GM23338 (cell line): Measurements from ENCODE around the gene ACVR2A. TPM values are rescaled to one million over a fixed set of nuclear protein-coding genes. Genes with fewer than 3 reads are reported as not detected.

Experiments used
- ATAC-seq: fragments of 200-7000 bp; cut with Tn5 transposase; 3 replicates; pipeline ENCODE4 v1.9.1; 2020
- DNase-seq: peaks from one replicate; pipeline ENCODE4 v3.0.0-alpha.2; 2015; ENCODE audit warnings: low spot score
- H2AFZ ChIP-seq: fragments of 200-600 bp; sonication (generic); 2 replicates; pipeline ENCODE4 v1.8.0; 2016; ENCODE audit warnings: antibody characterized with exemption, mild to moderate bottlenecking, moderate library complexity
- H3F3A ChIP-seq: fragments of 200-600 bp; sonication (generic); replicated peaks from 2 replicates; pipeline ENCODE4 v1.8.0; 2017; ENCODE audit warnings: antibody characterized with exemption, mixed run types, low read depth
- H3K27ac ChIP-seq: fragments of 200-600 bp; sonication (generic); 2 replicates; pipeline ENCODE4 v1.6.1; 2016; ENCODE audit warnings: low read depth
- H3K27me3 ChIP-seq: fragments of 200-600 bp; sonication (generic); 2 replicates; pipeline ENCODE4 v1.8.0; 2016; ENCODE audit warnings: mild to moderate bottlenecking, mixed run types, moderate library complexity; ENCODE audit not compliant: insufficient read depth
- H3K36me3 ChIP-seq: fragments of 200-600 bp; sonication (generic); 2 replicates; pipeline ENCODE4 v1.8.0; 2016; ENCODE audit warnings: mild to moderate bottlenecking; ENCODE audit not compliant: insufficient read depth
- H3K4me1 ChIP-seq: fragments of 200-600 bp; sonication (generic); 2 replicates; pipeline ENCODE4 v1.8.0; 2016; ENCODE audit warnings: mild to moderate bottlenecking, moderate library complexity; ENCODE audit not compliant: insufficient read depth
- H3K4me2 ChIP-seq: fragments of 200-600 bp; sonication (generic); 2 replicates; pipeline ENCODE4 v1.7.1; 2017; ENCODE audit warnings: mixed run types
- H3K4me3 ChIP-seq: fragments of 200-600 bp; sonication (generic); 2 replicates; pipeline ENCODE4 v1.6.1; 2016; ENCODE audit warnings: mixed run types
- H3K79me2 ChIP-seq: fragments of 200-600 bp; sonication (generic); replicated peaks from 2 replicates; pipeline ENCODE4 v1.8.0; 2017; ENCODE audit warnings: mild to moderate bottlenecking; ENCODE audit not compliant: insufficient read depth
- H3K9me2 ChIP-seq: fragments of 200-600 bp; sonication (generic); 2 replicates; pipeline ENCODE4 v1.8.0; 2017; ENCODE audit not compliant: insufficient read depth
- H4K20me1 ChIP-seq: fragments of 200-600 bp; sonication (generic); replicated peaks from 2 replicates; pipeline ENCODE4 v1.8.0; 2017; ENCODE audit warnings: mild to moderate bottlenecking; ENCODE audit not compliant: insufficient read depth
- H3K27ac Mint-ChIP-seq: 2 replicates; pipeline ENCODE4 v1.8.0; 2020; ENCODE audit warnings: inconsistent platforms, mild to moderate bottlenecking, moderate library complexity, mixed read lengths
- H3K27me3 Mint-ChIP-seq: 3 replicates; pipeline ENCODE4 v1.8.0; 2022; ENCODE audit warnings: low read depth, mild to moderate bottlenecking, moderate library complexity, mixed read lengths, inconsistent platforms; ENCODE audit not compliant: insufficient read depth, poor library complexity
- H3K36me3 Mint-ChIP-seq: 3 replicates; pipeline ENCODE4 v1.8.0; 2021; ENCODE audit warnings: low read depth, mild to moderate bottlenecking, inconsistent platforms, moderate library complexity, mixed read lengths
- H3K4me1 Mint-ChIP-seq: 3 replicates; pipeline ENCODE4 v1.8.0; 2020; ENCODE audit warnings: mild to moderate bottlenecking, inconsistent platforms, mixed read lengths
- H3K4me3 Mint-ChIP-seq: 3 replicates; pipeline ENCODE4 v1.8.0; 2021; ENCODE audit warnings: moderate library complexity, mild to moderate bottlenecking, inconsistent platforms, mixed read lengths
- H3K9me3 Mint-ChIP-seq: 3 replicates; pipeline ENCODE4 v1.8.0; 2020; ENCODE audit warnings: moderate library complexity, mild to moderate bottlenecking, inconsistent platforms, mixed read lengths
- CTCF ChIP-seq, 2 experiments: fragments of 200-600 bp in 1 of 2; sonication (generic) in 1 of 2; conservative IDR thresholded peaks; 2 replicates each; pipeline versions ENCODE4 v1.5.1 to v1.6.1; 2016 to 2017; ENCODE audit warnings: antibody characterized with exemption in 2 of 2, low read depth in 2 of 2, mild to moderate bottlenecking in 2 of 2, moderate library complexity in 1 of 2
- ETS1 ChIP-seq: IDR thresholded peaks from 2 replicates; pipeline ENCODE4 v1.6.1; 2016; ENCODE audit warnings: antibody characterized with exemption
- EZH2 ChIP-seq: fragments of 200-600 bp; sonication (generic); IDR thresholded peaks from one replicate; pipeline ENCODE4 v1.8.0; 2017; ENCODE audit warnings: antibody characterized with exemption, mild to moderate bottlenecking, low read depth; ENCODE audit not compliant: unreplicated experiment
- EZH2phosphoT487 ChIP-seq: fragments of 200-600 bp; sonication (generic); IDR thresholded peaks from one replicate; pipeline ENCODE4 v1.8.1; 2018; ENCODE audit warnings: antibody characterized with exemption; ENCODE audit not compliant: unreplicated experiment
- JUNB ChIP-seq: IDR thresholded peaks from one replicate; pipeline ENCODE4 v1.6.1; 2016; ENCODE audit warnings: antibody characterized with exemption; ENCODE audit not compliant: unreplicated experiment
- NANOG ChIP-seq: IDR thresholded peaks from 2 replicates; pipeline ENCODE4 v1.6.1; 2016; ENCODE audit warnings: antibody characterized with exemption, borderline replicate concordance
- POLR2AphosphoS5 ChIP-seq: IDR thresholded peaks from 2 replicates; pipeline ENCODE4 v1.6.1; 2016; ENCODE audit warnings: antibody characterized with exemption, low read depth
- REST ChIP-seq: IDR thresholded peaks from one replicate; pipeline ENCODE4 v1.6.1; 2018; ENCODE audit warnings: antibody characterized with exemption; ENCODE audit not compliant: unreplicated experiment
- STAT1 ChIP-seq: IDR thresholded peaks from one replicate; pipeline ENCODE4 v1.6.1; 2016; ENCODE audit warnings: antibody characterized with exemption; ENCODE audit not compliant: unreplicated experiment
- ZNF114 ChIP-seq: fragments of 250-450 bp; sonication (Bioruptor Pico); IDR thresholded peaks from 2 replicates; pipeline ENCODE4 v1.5.0; 2020; ENCODE audit warnings: mild to moderate bottlenecking, moderate library complexity
- ZNF331 ChIP-seq: fragments of 250-450 bp; sonication (Bioruptor Pico); IDR thresholded peaks from 2 replicates; pipeline ENCODE4 v1.5.0; 2020; ENCODE audit warnings: low read depth, mild to moderate bottlenecking, moderate library complexity
- ZNF462 ChIP-seq: fragments of 250-450 bp; sonication (Bioruptor Pico); IDR thresholded peaks from 2 replicates; pipeline ENCODE4 v1.5.0; 2020; ENCODE audit warnings: mild to moderate bottlenecking, moderate library complexity
- polyA plus RNA-seq: library from polyadenylated mRNA; unstranded; fragments of >200 nt; fragmentation: Nextera tagmentation; extraction: Ambion mirVana; gene quantifications from 2 replicates; pipeline ENCODE4 v1.2.1, GENCODE V29; 2016
- total RNA-seq: library from RNA; depleted of rRNA; stranded (reverse); fragments of >200 nt; shearing (Covaris generic); gene quantifications from 2 replicates; pipeline ENCODE4 v1.2.3, GENCODE V29; 2014

ACVR2A gene
- total and polyA plus RNA-seq, 2 experiments from 2014 or later, result 11.8 to 15.6 TPM

- Histone ChIP-seq H3F3A (no peaks in the 10 kb centered on the region), H3K79me2 (no peaks in the 10 kb centered on the region), H4K20me1 (no peaks in the 10 kb centered on the region), H3K4me1 (no peaks in the 10 kb centered on the region), H3K27ac (no peak overlapping the region), H3K27me3 (no peaks in the 10 kb centered on the region), H3K4me3 (no peak overlapping the region), H3K9me2 (no peaks in the 10 kb centered on the region), H2AFZ (no peak overlapping the region), H3K36me3 (no peaks in the 10 kb centered on the region), H3K4me2 (no peak overlapping the region)
- H3K4me3 Mint-ChIP-seq, result no peak overlapping the region
- TF ChIP-seq ETS1, result no peak
- TF ChIP-seq STAT1, result no peak
- TF ChIP-seq ZNF462 (CRISPR knock-in tag), result no peak
- no peak for TF ChIP-seq EZH2
- no peak for TF ChIP-seq POLR2AphosphoS5
- TF ChIP-seq ZNF114 (CRISPR knock-in tag), result no peak
- no peak for TF ChIP-seq CTCF (conservative IDR thresholded peaks at IDR 0.05; ENCODE audit: low read depth in 2 of 2)
- TF ChIP-seq ZNF331 (CRISPR knock-in tag), result no peak
- no peak for TF ChIP-seq JUNB
- no peak for TF ChIP-seq REST
- no peak for TF ChIP-seq EZH2phosphoT487
- no peak for TF ChIP-seq NANOG
- H3K4me1 Mint-ChIP-seq, result no peaks in the 10 kb centered on the region
- H3K9me3 Mint-ChIP-seq, result no peaks in the 10 kb centered on the region
- H3K27ac Mint-ChIP-seq, result no peak overlapping the region
- peaks cover 9% of the 10 kb centered on the region; the same call in 1 of the 3 replicates for H3K36me3 Mint-ChIP-seq
- ATAC-seq (no peak), DNase-seq (no peak)
- H3K27me3 Mint-ChIP-seq, result no peaks in the 10 kb centered on the region
These were observed 79.0 kb downstream of the ACVR2A start for GRCh38 chr2:147923846-147924245.
